CD14-positive monocyte (primary cell): ENCODE data around the gene LARP1. TPM values are rescaled to one million over a fixed set of nuclear protein-coding genes. Genes with fewer than 3 reads are reported as not detected.

ENCODE experiments used
- DNase-seq, 3 donors: peaks; one replicate each; pipeline ENCODE4 v3.0.0-alpha.2; 2011 to 2022
- H2AFZ ChIP-seq: 2 replicates; pipeline ENCODE4 v1.6.0; 2012; ENCODE audit warnings: mild to moderate bottlenecking, low read depth, low read length, inconsistent platforms; ENCODE audit not compliant: insufficient read depth, poor library complexity, severe bottlenecking
- H3K27ac ChIP-seq, 2 donors: 1 replicate in 1 of 2; 2 replicates in 1 of 2; pipeline ENCODE4 v1.5.1; 2012 to 2013; ENCODE audit warnings: low read length in 2 of 2, control low read depth in 1 of 2, inconsistent platforms in 1 of 2, low read depth in 1 of 2, mild to moderate bottlenecking in 1 of 2
- H3K27me3 ChIP-seq, 2 donors: one replicate each; pipeline versions ENCODE4 v1.6.0 to v1.6.1; 2011 to 2013; ENCODE audit warnings: low read length in 2 of 2; ENCODE audit not compliant: control insufficient read depth in 2 of 2, insufficient read depth in 2 of 2
- H3K36me3 ChIP-seq, 2 donors: replicated peaks in 1 of 2; 1 replicate in 1 of 2; 2 replicates in 1 of 2; pipeline versions ENCODE4 v1.5.1 to v1.6.1; 2012 to 2013; ENCODE audit warnings: low read length in 2 of 2, control low read depth in 1 of 2, inconsistent platforms in 1 of 2, mild to moderate bottlenecking in 1 of 2; ENCODE audit not compliant: insufficient read depth in 2 of 2, control insufficient read depth in 1 of 2
- H3K4me1 ChIP-seq, 2 donors: 1 replicate in 1 of 2; 2 replicates in 1 of 2; pipeline versions ENCODE4 v1.5.1 to v1.6.1; 2012 to 2013; ENCODE audit warnings: low read length in 2 of 2, control low read depth in 1 of 2, inconsistent platforms in 1 of 2, mild to moderate bottlenecking in 1 of 2, moderate library complexity in 1 of 2; ENCODE audit not compliant: insufficient read depth in 2 of 2, control insufficient read depth in 1 of 2
- H3K4me2 ChIP-seq: replicated peaks from 2 replicates; pipeline ENCODE3; 2012; ENCODE audit warnings: low read length, moderate library complexity, mild to moderate bottlenecking; ENCODE audit not compliant: poor library complexity, severe bottlenecking; ENCODE audit errors: extremely low read depth
- H3K4me3 ChIP-seq, 3 experiments: fragments of 200-600 bp in 1 of 3; sonication (generic) in 1 of 3; replicated peaks in 1 of 3; 1 replicate in 2 of 3; 2 replicates in 1 of 3; pipeline ENCODE4 v1.5.1; 2011 to 2013; ENCODE audit warnings: low read length in 3 of 3, mild to moderate bottlenecking in 3 of 3, control low read depth in 2 of 3, low read depth in 2 of 3, inconsistent platforms in 1 of 3, moderate library complexity in 1 of 3
- H3K79me2 ChIP-seq: 2 replicates; pipeline ENCODE4 v1.6.0; 2012; ENCODE audit warnings: mild to moderate bottlenecking, control low read depth, inconsistent platforms, low read length, moderate library complexity; ENCODE audit not compliant: insufficient read depth
- H3K9ac ChIP-seq: 2 replicates; pipeline ENCODE4 v1.6.0; 2017; ENCODE audit warnings: low read length, mild to moderate bottlenecking; ENCODE audit not compliant: insufficient read depth, poor library complexity, severe bottlenecking
- H3K9me3 ChIP-seq, 2 donors: replicated peaks in 1 of 2; 1 replicate in 1 of 2; 2 replicates in 1 of 2; pipeline versions ENCODE4 v1.5.1 to v1.6.1; 2012 to 2013; ENCODE audit warnings: low read length in 2 of 2, control low read depth in 1 of 2; ENCODE audit not compliant: control insufficient read depth in 1 of 2, insufficient read depth in 1 of 2
- H4K20me1 ChIP-seq: 2 replicates; pipeline ENCODE4 v1.6.0; 2012; ENCODE audit warnings: mild to moderate bottlenecking, low read length, control low read depth, moderate library complexity; ENCODE audit not compliant: insufficient read depth
- H3K27ac Mint-ChIP-seq, 7 donors: one replicate each; pipeline ENCODE4 v1.8.0; 2020; ENCODE audit warnings: mild to moderate bottlenecking in 7 of 7, mixed read lengths in 7 of 7, moderate library complexity in 6 of 7, inconsistent platforms in 2 of 7
- H3K27me3 Mint-ChIP-seq, 3 donors: one replicate each; pipeline ENCODE4 v1.8.0; 2021 to 2022; ENCODE audit warnings: low read depth in 3 of 3, mild to moderate bottlenecking in 3 of 3, mixed read lengths in 3 of 3, moderate library complexity in 3 of 3, inconsistent platforms in 1 of 3
- H3K36me3 Mint-ChIP-seq, 2 donors: one replicate each; pipeline ENCODE4 v1.8.0; 2020; ENCODE audit warnings: mixed read lengths in 2 of 2, inconsistent platforms in 1 of 2, mild to moderate bottlenecking in 1 of 2
- H3K4me1 Mint-ChIP-seq: one replicate; pipeline ENCODE4 v1.8.0; 2020; ENCODE audit warnings: mild to moderate bottlenecking, mixed read lengths
- H3K4me3 Mint-ChIP-seq, 2 donors: one replicate each; pipeline ENCODE4 v1.8.0; 2020; ENCODE audit warnings: mild to moderate bottlenecking in 2 of 2, mixed read lengths in 2 of 2, moderate library complexity in 1 of 2
- H3K9me3 Mint-ChIP-seq, 7 donors: one replicate each; pipeline ENCODE4 v1.8.0; 2020 to 2022; ENCODE audit warnings: mixed read lengths in 7 of 7, mild to moderate bottlenecking in 6 of 7, moderate library complexity in 6 of 7, inconsistent platforms in 2 of 7
- CTCF ChIP-seq: fragments of 200-600 bp; IDR thresholded peaks from one replicate; pipeline ENCODE4 v1.8.0; 2022; ENCODE audit warnings: antibody characterized with exemption, mild to moderate bottlenecking
- WGBS: methylation state at CpG from one replicate; pipeline ENCODE4 v1.1.5; 2013; ENCODE audit warnings: missing lambda C conversion rate; ENCODE audit not compliant: insufficient coverage; 5-methylcytosine and 5-hydroxymethylcytosine counted together
- intact Hi-C, 2 donors: fragments of 100-400 bp; cut with micrococcal nuclease; formaldehyde crosslinking; loops; one replicate each; pipeline versions ENCODE4 v1.15.0 to v1.15.1; 2023
- polyA plus RNA-seq, 3 donors: library from polyadenylated mRNA; depleted of rRNA in 1 of 3; unstranded in 2 of 3; stranded (reverse) in 1 of 3; fragments of 300-500 nt in 2 of 3; fragments of >200 nt in 1 of 3; fragmentation: Illumina TruSeq in 2 of 3; gene quantifications; 1 replicate in 2 of 3; 2 replicates in 1 of 3; pipeline ENCODE4 v1.2.3, GENCODE V29; 2012 to 2021

Gene LARP1
- polyA plus RNA-seq, 3 donors = 4.7 to 55.0 (median 5.8) TPM

DNA sequence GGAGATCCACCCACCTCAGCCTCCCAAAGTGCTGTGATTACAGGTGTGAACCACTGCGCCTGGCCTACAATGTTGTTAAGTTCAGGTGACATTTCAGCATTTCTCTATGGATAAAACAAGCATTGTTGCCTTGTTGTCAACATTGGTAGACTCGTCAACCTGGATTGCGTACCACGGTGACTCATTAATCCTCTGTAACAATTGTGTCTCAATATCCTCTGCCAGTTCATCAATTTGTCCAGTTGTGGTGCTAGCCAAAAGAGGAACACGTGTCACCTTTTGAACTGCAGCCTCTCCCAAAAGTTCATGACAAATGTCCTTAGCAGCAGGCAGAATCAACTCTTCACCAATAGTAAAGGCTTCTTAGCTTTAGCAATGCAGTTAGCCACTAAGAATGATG, 46.3 kb upstream of the LARP1 start:
- H4K20me1 ChIP-seq = no peaks in the 10 kb centered on the region
- H2AFZ ChIP-seq = no peak overlapping the region
- no peak overlapping the region for H3K4me2 ChIP-seq
- no peaks in the 10 kb centered on the region for H3K27me3 ChIP-seq
- Mint-ChIP-seq H3K36me3 (no peaks in the 10 kb centered on the region), H3K27me3 (peaks cover 0 to 2% (median 2%) of the 10 kb centered on the region in 3 donors), H3K27ac (peak overlapping the region; percentile 35 to 98 (median 89)), H3K4me1 (peaks cover 33% of the 10 kb centered on the region), H3K9me3 (peaks cover 0 to 2% (median 0%) of the 10 kb centered on the region in 7 donors), H3K4me3 (peak overlapping the region in 1 of 2 donors; percentile 15)
- peak; percentile 44 to 98 (median 90) for DNase-seq
- H3K9ac ChIP-seq = no peak overlapping the region
- no peak for TF ChIP-seq CTCF
- no peaks in the 10 kb centered on the region for H3K79me2 ChIP-seq
- H3K9me3 ChIP-seq = no peaks in the 10 kb centered on the region
- H3K4me3 ChIP-seq = no peak overlapping the region
- peaks cover 5 to 21% of the 10 kb centered on the region in 2 donors for H3K4me1 ChIP-seq
- H3K27ac ChIP-seq = peak overlapping the region in 1 of 2 donors; percentile 8
- intact Hi-C loops = loop anchor here in 1 of 2 donors (2.0 kb wide), 1 partner anchor 48 kb away; no protein-coding TSS in a partner anchor
- WGBS = 54% methylated on average over 5 of the region's 5 CpGs
- no peaks in the 10 kb centered on the region for H3K36me3 ChIP-seq

- Histone ChIP-seq H3K4me3 (no peak overlapping the region), H3K4me1 (peaks cover 13 to 27% of the 10 kb centered on the region in 2 donors), H2AFZ (no peak overlapping the region), H3K9ac (no peak overlapping the region), H3K79me2 (no peaks in the 10 kb centered on the region), H3K9me3 (no peaks in the 10 kb centered on the region), H4K20me1 (no peaks in the 10 kb centered on the region), H3K27ac (no peak overlapping the region), H3K36me3 (no peaks in the 10 kb centered on the region), H3K4me2 (no peak overlapping the region), H3K27me3 (no peaks in the 10 kb centered on the region)
- Mint-ChIP-seq H3K27me3 (peaks cover 0 to 2% (median 0%) of the 10 kb centered on the region in 3 donors), H3K9me3 (peaks cover 0 to 2% (median 0%) of the 10 kb centered on the region in 7 donors), H3K36me3 (no peaks in the 10 kb centered on the region), H3K4me3 (no peak overlapping the region), H3K4me1 (peaks cover 41% of the 10 kb centered on the region), H3K27ac (peak overlapping the region in 6 of 7 donors; percentile 70 to 98 (median 84))
- intact Hi-C loops = loop anchor here in 1 of 2 donors (2.0 kb wide), 1 partner anchor 47 kb away; no protein-coding TSS in a partner anchor
- no peak for TF ChIP-seq CTCF
- DNase-seq = peak in 2 of 3 donors; percentile 30 to 31
- 80% methylated on average over 13 of the region's 15 CpGs for WGBS
These were observed 45.5 kb upstream of the LARP1 start for GRCh38 chr5:154709368-154710305.
